Psoas muscle (tissue), 8 donors: ENCODE data around the gene NPEPPS. TPM values are rescaled to one million over a fixed set of nuclear protein-coding genes. Genes with fewer than 3 reads are reported as not detected.

Experiments used
- ATAC-seq, 4 donors: fragments of 200-7000 bp; cut with Tn5 transposase; one replicate each; pipeline ENCODE4 v1.9.1; 2020; ENCODE audit warnings: moderate library complexity in 3 of 4, mild to moderate bottlenecking in 2 of 4
- DNase-seq, 2 donors: peaks; one replicate each; pipeline ENCODE4 v3.0.0-alpha.2; 2020
- H3K27ac ChIP-seq: fragments of 200-600 bp; one replicate; pipeline ENCODE4 v1.8.0; 2022
- H3K27me3 ChIP-seq, 3 donors: fragments of 200-600 bp in 1 of 3; one replicate each; pipeline versions ENCODE4 v1.6.1 to v1.8.0; 2013 to 2022; ENCODE audit warnings: low read length in 2 of 3, mild to moderate bottlenecking in 2 of 3, moderate library complexity in 1 of 3; ENCODE audit not compliant: insufficient read depth in 3 of 3
- H3K36me3 ChIP-seq, 2 donors: fragments of 200-600 bp in 1 of 2; one replicate each; pipeline versions ENCODE4 v1.6.1 to v1.8.0; 2013 to 2022; ENCODE audit warnings: low read depth in 1 of 2, mild to moderate bottlenecking in 1 of 2, moderate library complexity in 1 of 2; ENCODE audit not compliant: insufficient read depth in 1 of 2
- H3K4me1 ChIP-seq: fragments of 200-600 bp; one replicate; pipeline ENCODE4 v1.8.0; 2022
- H3K4me3 ChIP-seq: fragments of 200-600 bp; one replicate; pipeline ENCODE4 v1.8.0; 2022; ENCODE audit warnings: mild to moderate bottlenecking
- H3K9me3 ChIP-seq: fragments of 200-600 bp; one replicate; pipeline ENCODE4 v1.8.0; 2022
- WGBS, 3 donors: extraction: QIAGEN DNeasy Blood & Tissue Kit; methylation state at CpG; one replicate each; pipeline versions ENCODE4 v1.1.6 to v1.1.7; 2013; 5-methylcytosine and 5-hydroxymethylcytosine counted together
- intact Hi-C, 2 donors: fragments of 100-400 bp; cut with DNase I; formaldehyde crosslinking; loops; one replicate each; pipeline versions ENCODE4 v1.11.0 to v1.14.2; 2022
- polyA plus RNA-seq, 3 donors: library from polyadenylated mRNA; stranded (reverse); fragments of 200-250 nt; gene quantifications; one replicate each; pipeline ENCODE4 v1.2.3, GENCODE V29; 2013
- total RNA-seq, 4 donors: library from RNA; stranded (reverse); fragmentation: NEBNext Ultra II Directional in 2 of 4; extraction: Animal tissue kit (Norgen Biotek cat#: 25700) in 2 of 4; gene quantifications; one replicate each; pipeline versions ENCODE4 v1.2.1 to v1.2.4, GENCODE V29; 2021 to 2023
- TF ChIP-seq, protein P1 (sequence below): fragments of 200-600 bp; IDR thresholded peaks from one replicate; pipeline ENCODE4 v1.8.0; 2022; ENCODE audit warnings: antibody characterized with exemption
- donor health status: healthy with polysubstance abuse.
- donor health status: DM: no; HTN: no; CAD: no; lungs with moderate emphysema.
- donor health status: Bipolar disorder and iron deficiency.
- donor health status: healthy.
- donor health status: DM: yes; HTN: yes; CAD: no.
- donor health status: DM: no; HTN: no; CAD: no.
- donor health status: DM: no; HTN: no; CAD: no.
- donor health status: DM: yes; HTN: yes; CAD: no.

NPEPPS gene
- total and polyA plus RNA-seq, 7 donors, result 50.4 to 218 (median 170) TPM

- intact Hi-C loops, result no loop called here
- Histone ChIP-seq H3K4me3 (no peak overlapping the region), H3K4me1 (no peaks in the 10 kb centered on the region), H3K27me3 (no peaks in the 10 kb centered on the region), H3K36me3 (peaks cover 5 to 12% of the 10 kb centered on the region in 2 donors), H3K27ac (no peak overlapping the region), H3K9me3 (no peaks in the 10 kb centered on the region)
- ATAC-seq (no peak), DNase-seq (no peak)
- 59 to 75% (median 66%) methylated on average over 5 of the region's 5 CpGs for WGBS, 3 donors
- TF ChIP-seq, protein P1, sequence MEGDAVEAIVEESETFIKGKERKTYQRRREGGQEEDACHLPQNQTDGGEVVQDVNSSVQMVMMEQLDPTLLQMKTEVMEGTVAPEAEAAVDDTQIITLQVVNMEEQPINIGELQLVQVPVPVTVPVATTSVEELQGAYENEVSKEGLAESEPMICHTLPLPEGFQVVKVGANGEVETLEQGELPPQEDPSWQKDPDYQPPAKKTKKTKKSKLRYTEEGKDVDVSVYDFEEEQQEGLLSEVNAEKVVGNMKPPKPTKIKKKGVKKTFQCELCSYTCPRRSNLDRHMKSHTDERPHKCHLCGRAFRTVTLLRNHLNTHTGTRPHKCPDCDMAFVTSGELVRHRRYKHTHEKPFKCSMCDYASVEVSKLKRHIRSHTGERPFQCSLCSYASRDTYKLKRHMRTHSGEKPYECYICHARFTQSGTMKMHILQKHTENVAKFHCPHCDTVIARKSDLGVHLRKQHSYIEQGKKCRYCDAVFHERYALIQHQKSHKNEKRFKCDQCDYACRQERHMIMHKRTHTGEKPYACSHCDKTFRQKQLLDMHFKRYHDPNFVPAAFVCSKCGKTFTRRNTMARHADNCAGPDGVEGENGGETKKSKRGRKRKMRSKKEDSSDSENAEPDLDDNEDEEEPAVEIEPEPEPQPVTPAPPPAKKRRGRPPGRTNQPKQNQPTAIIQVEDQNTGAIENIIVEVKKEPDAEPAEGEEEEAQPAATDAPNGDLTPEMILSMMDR, result no peak
Observed at GRCh38 chr17:47629826-47630225, 98.9 kb downstream of the NPEPPS start.

DNA sequence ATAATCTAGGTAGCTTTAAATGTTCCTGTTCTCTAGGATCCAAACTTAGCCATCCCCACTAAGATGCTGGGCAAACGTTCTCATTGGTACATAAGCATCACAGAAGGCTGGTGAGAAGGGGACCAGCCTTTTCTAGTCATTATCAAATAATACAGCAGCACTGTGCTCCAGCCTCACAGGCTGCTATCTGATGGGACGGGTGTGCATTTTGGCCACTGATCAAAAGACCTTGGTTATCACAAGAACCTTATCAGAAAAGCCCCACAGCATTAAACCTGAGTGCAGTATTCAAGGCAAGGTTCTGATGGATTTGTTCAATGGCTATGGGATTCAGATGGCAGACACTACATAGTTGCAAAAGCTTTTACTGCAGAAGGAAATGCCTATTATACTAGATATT, 99.7 kb downstream of the NPEPPS start:
- H3K4me1 ChIP-seq, result no peaks in the 10 kb centered on the region
- H3K27ac ChIP-seq, result no peak overlapping the region
- H3K9me3 ChIP-seq, result no peaks in the 10 kb centered on the region
- no peak for DNase-seq
- intact Hi-C loops, result no loop called here
- no peaks in the 10 kb centered on the region for H3K27me3 ChIP-seq
- WGBS, 3 donors, result 56 to 86% (median 70%) methylated on average over 2 of the region's 2 CpGs
- peaks cover 5 to 8% of the 10 kb centered on the region in 2 donors for H3K36me3 ChIP-seq
- ATAC-seq, result no peak
- H3K4me3 ChIP-seq, result no peak overlapping the region
- TF ChIP-seq, protein P1, result no peak

DNA sequence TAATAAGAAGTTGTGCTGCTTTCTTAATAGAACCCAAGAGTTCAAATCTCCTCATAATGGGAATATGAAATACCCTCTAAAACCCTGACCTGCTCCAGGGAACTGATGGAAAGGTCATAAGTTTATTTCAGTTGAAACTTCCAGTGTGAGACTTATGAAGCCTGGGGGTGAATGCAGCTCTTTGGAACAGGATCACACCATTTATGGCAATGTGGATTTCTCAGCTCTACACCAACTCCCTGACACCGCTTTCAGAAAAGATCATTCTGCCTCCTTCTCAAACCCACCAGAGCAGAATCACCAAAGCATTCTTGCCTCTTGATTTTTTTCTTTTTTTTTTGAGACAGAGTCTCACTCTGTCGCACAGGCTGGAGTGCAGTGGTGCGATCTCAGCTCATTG, 102.1 kb downstream of the NPEPPS start:
- H3K36me3 ChIP-seq, result peaks cover 5 to 8% of the 10 kb centered on the region in 2 donors
- DNase-seq (no peak), ATAC-seq (no peak)
- TF ChIP-seq, protein P1, result no peak
- H3K4me3 ChIP-seq, result no peak overlapping the region
- H3K27ac ChIP-seq, result no peak overlapping the region
- H3K27me3 ChIP-seq, result no peaks in the 10 kb centered on the region
- WGBS, 3 donors, result 97 to 100% (median 99%) methylated on average over 3 of the region's 3 CpGs
- peaks cover 11% of the 10 kb centered on the region for H3K4me1 ChIP-seq
- intact Hi-C loops, result no loop called here
- no peaks in the 10 kb centered on the region for H3K9me3 ChIP-seq

DNA sequence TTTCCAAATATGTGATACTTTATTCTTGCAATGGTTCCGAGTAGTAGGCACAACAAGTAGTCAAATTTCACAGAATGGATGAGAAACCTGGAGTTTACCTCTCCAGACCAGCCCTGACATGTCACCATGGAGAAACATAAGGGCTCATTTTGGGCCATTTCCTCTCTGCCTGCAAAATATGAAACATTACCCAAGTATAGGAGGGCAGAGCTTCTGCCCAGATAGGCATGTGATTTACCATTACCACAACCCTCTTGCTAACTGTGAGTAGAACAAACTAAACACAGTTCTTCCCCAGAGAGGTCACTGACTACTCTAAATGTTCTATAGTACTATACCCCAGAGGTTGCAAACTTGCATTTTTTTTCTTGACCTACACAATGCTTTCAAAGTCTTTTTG, 103.1 kb downstream of the NPEPPS start:
- H3K36me3 ChIP-seq, result peaks cover 5 to 8% of the 10 kb centered on the region in 2 donors
- H3K4me1 ChIP-seq, result peaks cover 11% of the 10 kb centered on the region
- intact Hi-C loops, result no loop called here
- ATAC-seq (no peak), DNase-seq (no peak)
- 94 to 96% (median 94%) methylated on average over 1 of the region's 1 CpG for WGBS, 3 donors
- H3K4me3 ChIP-seq, result no peak overlapping the region
- TF ChIP-seq, protein P1, result no peak
- H3K9me3 ChIP-seq, result no peaks in the 10 kb centered on the region
- H3K27me3 ChIP-seq, result no peaks in the 10 kb centered on the region
- H3K27ac ChIP-seq, result no peak overlapping the region

- no peaks in the 10 kb centered on the region for H3K9me3 ChIP-seq
- TF ChIP-seq, protein P1, result no peak
- DNase-seq (no peak), ATAC-seq (no peak)
- no peak overlapping the region for H3K4me3 ChIP-seq
- intact Hi-C loops, result no loop called here
- H3K27ac ChIP-seq, result no peak overlapping the region
- peaks cover 11% of the 10 kb centered on the region for H3K4me1 ChIP-seq
- no peaks in the 10 kb centered on the region for H3K27me3 ChIP-seq
- H3K36me3 ChIP-seq, result peaks cover 5 to 8% of the 10 kb centered on the region in 2 donors
- 94 to 97% (median 97%) methylated on average over 3 of the region's 3 CpGs for WGBS, 3 donors
Observed at GRCh38 chr17:47634870-47635269, 104.0 kb downstream of the NPEPPS start.
